PC-9 (cell line): ENCODE results near the gene PRSS21.

Experiments used
- EZH2 ChIP-seq: fragments of 200-600 bp; sonication (generic); IDR thresholded peaks from 2 replicates; pipeline ENCODE4 v1.8.0; 2017; ENCODE audit warnings: antibody characterized with exemption, low read depth
- TF ChIP-seq, protein P1 (sequence below): fragments of 200-600 bp; sonication (generic); conservative IDR thresholded peaks from 2 replicates; pipeline ENCODE4 v1.6.1; 2017; ENCODE audit warnings: mixed run types, antibody characterized with exemption, mild to moderate bottlenecking, moderate library complexity

- TF ChIP-seq EZH2: no peak
- TF ChIP-seq, protein P1, sequence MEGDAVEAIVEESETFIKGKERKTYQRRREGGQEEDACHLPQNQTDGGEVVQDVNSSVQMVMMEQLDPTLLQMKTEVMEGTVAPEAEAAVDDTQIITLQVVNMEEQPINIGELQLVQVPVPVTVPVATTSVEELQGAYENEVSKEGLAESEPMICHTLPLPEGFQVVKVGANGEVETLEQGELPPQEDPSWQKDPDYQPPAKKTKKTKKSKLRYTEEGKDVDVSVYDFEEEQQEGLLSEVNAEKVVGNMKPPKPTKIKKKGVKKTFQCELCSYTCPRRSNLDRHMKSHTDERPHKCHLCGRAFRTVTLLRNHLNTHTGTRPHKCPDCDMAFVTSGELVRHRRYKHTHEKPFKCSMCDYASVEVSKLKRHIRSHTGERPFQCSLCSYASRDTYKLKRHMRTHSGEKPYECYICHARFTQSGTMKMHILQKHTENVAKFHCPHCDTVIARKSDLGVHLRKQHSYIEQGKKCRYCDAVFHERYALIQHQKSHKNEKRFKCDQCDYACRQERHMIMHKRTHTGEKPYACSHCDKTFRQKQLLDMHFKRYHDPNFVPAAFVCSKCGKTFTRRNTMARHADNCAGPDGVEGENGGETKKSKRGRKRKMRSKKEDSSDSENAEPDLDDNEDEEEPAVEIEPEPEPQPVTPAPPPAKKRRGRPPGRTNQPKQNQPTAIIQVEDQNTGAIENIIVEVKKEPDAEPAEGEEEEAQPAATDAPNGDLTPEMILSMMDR: no peak
Measured at GRCh38 chr16:2827831-2828520, 10.9 kb downstream of the PRSS21 start.
